DMS79 treated with DMSO at 0.1 percent for 48 hours (cell line): ENCODE measurements around the gene FTSJ3.

Experiments used
- DNase-seq: peaks from one replicate; lab custom pipeline; 2025; lab: John Stamatoyannopoulos, UW

Gene FTSJ3

GRCh38 chr17:63785556-63785955 is 41.9 kb downstream of the FTSJ3 start:
- DNase-seq: no peak

GRCh38 chr17:63783522-63783921 is 43.9 kb downstream of the FTSJ3 start:
- no peak for DNase-seq

GRCh38 chr17:63780928-63781327 is 46.5 kb downstream of the FTSJ3 start:
- no peak for DNase-seq

GRCh38 chr17:63780507-63780906 is 47.0 kb downstream of the FTSJ3 start:
- DNase-seq: no peak

GRCh38 chr17:63775420-63775819 is 52.0 kb downstream of the FTSJ3 start:
- no peak for DNase-seq

- DNase-seq: no peak
Measured at GRCh38 chr17:63774969-63775265, 52.5 kb downstream of the FTSJ3 start.

- no peak for DNase-seq
Measured at GRCh38 chr17:63774141-63774968, 53.1 kb downstream of the FTSJ3 start, which contains the start of gene DDX42. Gene DDX42, plus strand, starts transcription at chr17:63774170. Its CDS starts 12,880 bp downstream, at chr17:63787050.

GRCh38 chr17:63773272-63774140 is 54.0 kb downstream of the FTSJ3 start, which contains the start of gene CCDC47:
Gene CCDC47, minus strand, starts transcription at chr17:63773597. Its CDS starts 7,422 bp downstream, at chr17:63766175.
- DNase-seq: peak; percentile 78

GRCh38 chr17:63772801-63773271 is 54.6 kb downstream of the FTSJ3 start:
- peak; percentile 15 for DNase-seq
